Gastrocnemius medialis (tissue), 4 donors: ENCODE results near the gene EXO1.

Experiments used
- CTCF ChIP-seq, 5 experiments: fragments of 450-650 bp in 3 of 5; fragments of 200-600 bp in 2 of 5; sonication (generic) in 2 of 5; IDR thresholded peaks in 4 of 5; conservative IDR thresholded peaks in 1 of 5; 1 replicate in 4 of 5; 2 replicates in 1 of 5; pipeline ENCODE4 v1.5.1; 2016 to 2019; ENCODE audit warnings: antibody characterized with exemption in 5 of 5, mild to moderate bottlenecking in 3 of 5, moderate library complexity in 3 of 5
- POLR2A ChIP-seq, 2 donors: fragments of 450-650 bp; IDR thresholded peaks; one replicate each; pipeline ENCODE4 v1.6.1; 2017; ENCODE audit warnings: antibody characterized with exemption in 2 of 2, mild to moderate bottlenecking in 2 of 2, moderate library complexity in 2 of 2

- peak in 1 of 5 experiments; percentile 18 for TF ChIP-seq CTCF (IDR thresholded peaks at IDR 0.05 in 4 of 5, conservative IDR thresholded peaks at IDR 0.05 in 1 of 5)
- no peak for TF ChIP-seq POLR2A (IDR thresholded peaks at IDR 0.05)
Observed at GRCh38 chr1:241834733-241835377, 13.1 kb upstream of the EXO1 start.
